Ammon's horn (tissue), 1 donor: ENCODE measurements around the gene STK38.
"Not testable (repeated sequence)": the region's sequence is repeated elsewhere in the genome, so short reads cannot be mapped to it uniquely, and the experiment has no call there.

ENCODE experiments used
- DNase-seq: peaks from one replicate; pipeline ENCODE4 v3.0.0-alpha.2; 2016; ENCODE audit warnings: low spot score

STK38 gene

DNA sequence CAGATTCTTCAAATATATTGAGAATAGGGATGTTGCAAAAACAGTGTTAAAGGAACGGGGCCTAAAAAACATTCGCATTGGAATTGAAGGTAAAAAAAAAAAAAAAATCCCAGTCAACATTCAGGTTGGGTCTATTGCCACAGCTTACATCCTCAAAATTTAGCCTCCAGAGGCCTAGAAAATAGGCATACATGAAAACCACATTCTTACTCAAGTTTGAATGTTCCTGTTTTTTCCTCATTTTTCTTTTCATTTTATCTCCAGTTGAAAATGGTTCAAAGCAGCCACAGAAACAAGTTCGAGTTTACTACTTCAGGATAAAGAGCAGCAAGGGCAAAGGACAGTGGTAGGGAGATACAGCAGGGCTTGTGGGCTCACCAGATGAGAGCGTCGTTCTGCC is 62.5 kb downstream of the STK38 start:
- no peak for DNase-seq

DNA sequence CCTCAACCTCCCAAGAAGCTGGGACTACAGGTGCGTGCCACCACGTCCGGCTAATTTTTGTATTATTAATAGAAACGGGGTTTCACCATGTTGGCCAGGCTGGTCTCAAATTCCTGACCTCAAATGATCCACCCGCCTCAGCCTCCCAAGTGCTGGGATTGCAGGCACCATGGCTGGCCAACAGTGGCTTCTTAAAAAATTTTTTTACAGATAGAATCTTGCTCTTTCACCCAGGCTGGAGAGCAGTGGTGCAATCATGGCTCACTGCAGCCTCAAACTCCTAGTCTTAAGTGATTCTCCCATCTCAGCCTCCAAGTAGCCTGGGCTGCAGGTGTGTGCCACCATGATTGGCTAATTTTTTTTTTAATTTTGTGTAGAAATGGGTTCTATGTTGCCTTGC is 64.0 kb downstream of the STK38 start:
- not testable (repeated sequence) for DNase-seq

DNA sequence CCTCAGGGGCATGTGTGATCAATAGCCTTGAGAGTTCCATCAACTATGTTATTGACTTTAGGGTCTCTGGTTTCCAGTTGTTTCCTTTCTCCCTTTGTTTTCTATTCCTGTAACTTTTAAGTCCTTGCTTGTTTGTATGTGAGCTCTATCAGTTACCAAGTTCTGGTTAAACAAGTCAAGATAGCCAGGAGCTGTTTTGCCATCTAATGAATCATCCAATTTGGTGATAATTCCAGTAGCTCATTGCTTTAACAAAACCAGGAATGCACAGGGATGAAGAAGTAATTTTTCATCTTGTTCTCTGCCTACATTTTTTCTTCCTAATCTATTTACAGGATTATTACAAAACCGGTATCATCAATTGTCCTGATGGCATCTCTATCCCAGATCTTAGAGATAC is 68.0 kb downstream of the STK38 start:
- no peak for DNase-seq

DNA sequence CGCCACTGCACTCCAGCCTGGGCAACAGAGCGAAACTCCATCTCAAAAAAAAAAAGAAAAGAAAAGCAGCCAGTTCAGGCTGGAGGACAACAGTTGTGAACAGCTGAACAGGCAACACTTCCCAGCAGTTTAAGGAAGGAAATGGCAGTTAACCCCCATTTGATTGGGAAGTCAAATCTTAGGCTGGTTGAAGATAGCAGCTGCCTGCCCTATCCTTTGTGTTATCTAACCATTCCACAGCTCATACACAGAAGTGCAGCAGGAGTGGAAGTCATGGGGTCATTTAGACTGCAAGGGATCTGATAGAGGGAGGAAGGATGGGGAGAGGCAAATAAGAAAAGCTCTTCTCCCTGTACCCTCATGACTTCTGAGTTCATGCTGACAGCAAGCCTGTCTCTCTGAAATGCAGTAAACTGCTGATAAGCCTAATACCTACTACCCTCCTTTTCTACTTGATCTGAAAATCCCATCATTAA is 69.2 kb downstream of the STK38 start:
- no peak for DNase-seq

DNA sequence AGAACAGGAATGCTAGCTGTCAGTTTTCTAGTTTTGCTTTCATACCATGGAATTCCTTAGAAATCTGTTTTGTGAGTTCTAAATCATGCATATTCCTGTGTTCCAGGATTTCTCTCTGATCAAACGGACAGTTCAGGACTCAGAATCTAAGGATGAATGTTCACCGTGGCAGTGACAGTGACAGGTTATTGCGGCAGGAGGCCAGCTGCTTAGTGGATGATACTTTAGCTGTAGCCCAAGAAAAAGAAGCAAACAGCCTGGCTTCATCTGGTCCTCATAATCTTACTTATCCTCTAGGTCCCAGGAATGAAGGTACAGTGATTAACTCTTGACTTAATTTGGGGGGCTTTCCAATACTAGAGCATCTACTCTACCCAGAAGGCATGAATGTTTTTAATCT is 77.3 kb downstream of the STK38 start:
- DNase-seq = no peak

DNA sequence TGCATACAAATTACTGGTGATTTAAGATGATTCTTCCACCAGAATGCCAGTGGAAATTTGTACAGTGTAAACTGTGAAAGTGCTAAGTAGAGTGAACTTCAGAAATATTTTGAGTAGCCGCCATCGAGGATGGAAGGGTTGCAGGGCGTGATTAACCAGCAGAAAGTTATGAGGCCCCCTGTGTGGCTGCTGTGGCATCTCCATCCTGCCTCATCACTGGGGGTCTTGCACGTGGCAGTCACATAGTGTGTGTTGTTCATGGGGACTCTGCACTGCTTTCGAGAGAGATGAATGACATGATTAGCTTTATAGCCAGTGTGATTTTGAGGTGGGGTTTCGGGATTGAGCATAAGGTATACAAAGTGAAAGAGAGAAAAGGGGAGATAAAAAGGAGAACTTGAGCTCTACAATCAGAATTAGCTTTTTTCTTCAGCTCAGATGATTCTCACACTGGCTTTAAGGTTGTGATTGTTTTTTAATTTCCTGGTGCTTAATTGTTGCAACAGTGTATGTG is 78.1 kb downstream of the STK38 start:
- no peak for DNase-seq

DNA sequence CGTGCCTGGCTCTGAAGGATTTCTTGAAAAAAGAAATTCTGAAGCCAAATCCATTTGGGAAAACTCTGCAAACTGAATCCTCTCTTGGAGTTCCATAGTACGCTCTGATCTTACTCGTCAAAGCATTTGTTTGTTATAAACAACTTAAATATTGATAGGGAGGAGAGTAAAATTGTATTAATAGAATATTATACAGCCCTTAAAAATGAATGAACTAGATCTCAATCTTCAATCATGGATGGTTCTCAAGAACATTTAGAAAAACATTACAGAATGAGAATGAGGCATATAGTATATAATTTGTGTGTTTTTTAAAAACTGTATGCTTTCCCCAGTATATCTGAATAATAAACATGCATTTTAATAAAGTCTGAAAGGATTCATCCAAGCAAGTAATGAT is 79.7 kb downstream of the STK38 start:
- no peak for DNase-seq

DNA sequence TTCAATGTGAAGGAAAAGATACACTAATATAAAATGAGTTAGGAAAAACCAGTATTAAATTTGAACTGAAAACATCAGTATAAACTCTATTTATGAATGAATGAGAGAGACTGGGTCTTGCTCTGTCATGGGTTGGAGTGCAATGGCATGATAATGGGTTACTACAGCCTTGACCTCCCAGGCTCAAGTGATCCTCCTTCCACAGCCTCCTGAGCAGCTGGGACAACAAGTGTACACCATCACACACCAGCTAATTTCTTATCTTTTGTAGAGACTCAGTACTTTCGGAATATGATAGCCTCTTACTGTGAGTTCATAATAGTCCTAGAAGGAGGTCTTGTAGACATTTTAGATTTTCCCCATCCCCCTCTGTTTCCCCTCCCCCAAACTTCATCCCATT is 83.0 kb downstream of the STK38 start:
- no peak for DNase-seq

DNA sequence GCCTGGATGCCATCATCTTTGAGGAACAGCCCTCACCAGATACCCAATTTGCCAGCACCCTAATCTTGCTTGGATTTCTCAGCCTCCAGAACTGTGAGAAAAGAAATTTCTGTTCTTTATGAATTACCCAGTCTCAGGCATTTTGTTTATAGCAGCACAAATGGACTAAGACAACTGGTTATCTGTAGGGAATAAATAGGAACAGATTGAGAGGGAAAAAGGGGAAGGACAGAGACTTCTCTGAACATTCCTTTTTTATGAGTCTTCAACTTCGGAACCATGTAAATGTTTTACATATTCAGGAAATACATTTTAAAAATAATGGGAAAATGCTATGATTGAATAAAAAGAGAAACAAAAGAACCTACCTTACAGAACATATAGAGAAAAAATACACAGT is 83.6 kb downstream of the STK38 start:
- DNase-seq = no peak

DNA sequence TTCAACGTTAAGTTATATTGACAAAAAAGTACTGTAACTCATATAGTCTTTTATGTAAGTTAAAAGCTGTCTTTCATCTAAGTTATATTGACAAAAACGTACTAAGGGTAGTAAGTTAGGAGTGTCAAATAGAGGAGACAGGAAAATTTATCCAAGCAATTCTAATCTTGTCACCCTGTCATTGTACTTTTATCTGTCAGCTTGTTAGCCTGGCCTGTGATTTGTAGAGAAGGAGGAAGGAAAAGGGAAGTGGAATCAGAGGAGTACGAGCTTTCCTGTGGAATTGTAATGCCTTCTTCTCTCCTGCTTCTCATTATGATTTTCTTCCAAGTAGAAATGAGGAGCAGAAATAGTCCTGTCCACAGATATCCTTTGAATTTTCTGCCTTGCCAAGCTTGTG is 85.6 kb downstream of the STK38 start:
- no peak for DNase-seq

DNA sequence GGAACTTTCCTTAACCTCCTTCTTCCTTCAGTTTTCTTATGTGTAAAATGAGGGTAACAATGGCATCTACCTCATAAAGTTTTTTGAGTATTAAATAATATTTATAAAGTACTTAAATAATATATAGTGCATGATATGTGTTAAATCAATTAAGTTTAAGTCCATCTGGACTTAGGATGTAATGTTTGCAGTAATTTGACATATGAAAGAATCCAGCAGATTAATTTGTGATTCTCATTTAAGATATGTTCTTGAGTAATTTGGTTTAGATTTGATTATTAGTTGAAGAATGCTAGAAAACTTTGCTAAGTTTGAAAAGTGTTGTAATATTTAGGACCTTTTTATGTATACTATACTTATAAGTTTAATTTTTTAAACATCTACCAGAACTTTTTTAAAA is 86.4 kb downstream of the STK38 start:
- no peak for DNase-seq

DNA sequence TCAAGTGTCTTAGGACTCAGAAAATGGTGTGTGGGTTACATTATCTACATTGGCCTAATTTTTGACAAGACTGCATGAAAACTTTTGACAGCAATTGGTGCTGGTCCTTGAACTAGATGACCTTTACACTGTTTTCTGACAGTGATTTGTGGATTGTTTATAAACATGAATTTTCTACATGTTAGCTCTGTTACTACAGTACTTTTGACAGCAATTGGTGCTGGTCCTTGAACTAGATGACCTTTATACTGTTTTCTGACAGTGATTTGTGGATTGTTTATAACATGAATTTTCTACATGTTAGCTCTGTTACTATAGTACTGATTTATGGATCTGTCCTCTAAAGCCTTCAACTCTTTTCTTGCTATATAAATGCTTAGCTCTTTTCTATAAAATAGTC is 87.8 kb downstream of the STK38 start:
- DNase-seq = no peak

DNA sequence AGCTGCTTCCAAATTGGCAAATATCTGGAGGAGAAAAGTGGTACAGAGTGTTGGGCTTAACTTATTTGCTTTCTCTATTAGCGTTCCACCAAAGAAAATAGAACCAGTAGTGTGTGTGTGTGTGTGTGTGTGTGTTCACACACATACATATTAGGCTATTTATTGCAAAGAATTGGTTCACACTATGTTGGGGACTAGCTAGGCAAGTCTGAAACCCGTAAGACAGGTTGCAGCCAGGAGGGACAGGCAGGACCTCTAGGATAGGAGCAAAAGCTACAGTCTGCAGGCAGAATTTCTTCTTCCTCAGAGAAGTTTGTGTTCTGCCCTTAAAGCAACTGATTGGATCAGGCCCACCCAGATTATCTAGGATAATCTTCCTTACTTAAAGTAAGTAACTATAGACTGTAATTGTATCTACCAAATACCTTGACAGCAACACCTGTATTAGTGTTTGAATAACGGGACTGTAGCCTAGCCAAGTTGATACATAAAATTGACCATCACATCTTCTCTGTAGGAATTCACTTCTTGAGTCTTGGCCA is 91.7 kb downstream of the STK38 start:
- DNase-seq = no peak

DNA sequence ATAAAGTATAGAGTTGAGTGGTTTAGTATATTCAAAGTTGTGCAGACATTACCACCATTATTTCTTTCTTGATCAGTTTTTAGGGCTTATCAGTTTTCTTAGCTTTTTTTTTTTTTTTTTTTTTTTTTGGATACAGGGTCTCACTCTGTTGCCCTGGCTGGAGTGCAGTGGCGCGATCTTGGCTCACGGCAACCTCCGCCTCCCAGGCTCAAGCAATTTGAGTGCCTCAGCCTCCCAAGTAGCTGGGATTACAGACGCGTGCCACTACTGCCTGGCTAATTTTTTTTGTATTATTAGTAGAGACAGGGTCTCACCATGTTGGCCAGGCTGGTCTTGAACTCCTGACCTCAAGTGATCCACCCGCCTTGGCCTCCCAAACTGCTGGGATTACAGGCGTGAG is 94.4 kb downstream of the STK38 start:
- not testable (repeated sequence) for DNase-seq

DNA sequence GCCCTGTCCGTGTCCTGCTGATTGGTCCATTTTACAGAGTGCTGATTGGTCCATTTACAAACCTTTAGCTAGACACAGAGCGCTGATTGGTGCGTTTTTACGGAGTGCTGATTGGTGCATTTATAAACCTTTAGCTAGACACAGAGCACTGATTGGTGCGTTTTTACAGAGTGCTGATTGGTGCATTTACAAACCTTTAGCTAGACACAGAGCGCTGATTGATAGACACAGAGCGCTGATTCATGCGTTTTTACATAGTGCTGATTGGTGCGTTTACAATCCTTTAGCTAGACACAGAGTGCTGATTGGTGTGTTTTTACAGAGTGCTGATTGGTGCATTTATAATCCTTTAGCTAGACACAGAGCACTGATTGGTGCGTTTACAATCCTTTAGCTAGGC is 98.1 kb downstream of the STK38 start:
- not testable (repeated sequence) for DNase-seq

DNA sequence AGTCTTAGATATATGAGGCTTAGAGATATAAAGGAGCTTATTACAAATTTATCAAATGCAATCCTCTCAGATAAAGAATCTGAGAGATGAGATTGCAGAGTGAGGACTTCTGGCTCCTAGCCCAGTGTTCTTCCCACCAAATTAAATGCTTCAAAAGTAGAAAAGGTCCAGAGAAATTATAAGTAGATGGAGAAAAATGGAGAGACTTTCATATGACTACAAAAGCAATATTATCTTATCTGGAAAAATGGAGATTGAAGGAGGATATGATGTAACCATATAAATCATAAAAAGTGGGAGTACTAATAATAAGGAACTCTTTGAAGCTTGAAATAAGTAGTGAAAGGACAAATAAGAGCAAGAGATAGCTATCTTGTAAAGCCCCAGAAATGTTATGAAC is 101.7 kb downstream of the STK38 start:
- no peak for DNase-seq

DNA sequence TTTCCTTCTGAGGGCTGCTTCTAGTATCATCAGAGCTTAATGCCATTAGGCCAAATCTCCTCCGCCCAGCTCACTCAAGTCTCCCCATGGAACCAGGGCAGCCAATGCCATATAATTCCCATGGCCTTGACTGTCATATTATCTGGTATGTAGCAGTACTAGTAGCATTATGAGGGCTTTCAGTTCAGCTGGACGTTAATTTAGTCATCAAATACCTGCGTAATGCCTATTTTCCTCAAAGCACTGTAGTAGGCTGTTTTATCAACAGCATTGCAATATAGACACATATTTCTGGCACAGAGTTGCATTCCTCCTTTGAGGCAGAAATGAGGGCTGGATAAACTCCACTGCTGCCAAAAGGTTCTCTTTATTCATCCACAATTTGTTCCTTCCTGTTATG is 102.8 kb downstream of the STK38 start:
- DNase-seq = no peak
